HepG2 (cell line): Measurements from ENCODE around the gene TAS2R1. TPM values are rescaled to one million over a fixed set of nuclear protein-coding genes. Genes with fewer than 3 reads are reported as not detected.

Source experiments
- ATAC-seq: fragments of 200-7000 bp; cut with Tn5 transposase; 3 replicates; pipeline ENCODE4 v1.9.1; 2020; ENCODE audit warnings: mild to moderate bottlenecking, moderate library complexity
- BruUV-seq: library from RNA; stranded (reverse); fragments of 400-500 nt; replicated peaks from 2 replicates; lab custom pipeline; 2021; lab: Mats Ljungman, UMichigan
- CTCF ChIA-PET: fragments of 300-600 bp; formaldehyde crosslinking; extraction: SDS; loops from one replicate; lab custom pipeline; 2021; ENCODE audit warnings: low total read pairs, inconsistent platforms, low intra/inter-chr PET ratio; lab: Yijun Ruan, JAX
- POLR2A ChIA-PET: fragments of 350-600 bp; sonication (Branson Sonifier 250); formaldehyde crosslinking; loops from one replicate; lab custom pipeline; 2020; ENCODE audit warnings: antibody characterized with exemption, inconsistent platforms; lab: Yijun Ruan, JAX
- DNase-seq: peaks from one replicate; pipeline ENCODE4 v3.0.0-alpha.2; 2015; ENCODE audit warnings: low spot score
- FAIRE-seq: peaks from 3 replicates; lab custom pipeline; 2011; peaks lifted over from hg19 to GRCh38; lab: Jason Lieb, UNC
- H2AFZ ChIP-seq: one replicate; pipeline ENCODE4 v1.6.1; 2011; ENCODE audit warnings: low read length, inconsistent platforms
- H3K27ac ChIP-seq: fragments of 300-600 bp; 3 replicates; pipeline ENCODE4 v1.8.0; 2011; ENCODE audit warnings: mixed run types, mild to moderate bottlenecking, mixed read lengths, low read length, inconsistent platforms; ENCODE audit not compliant: insufficient read depth; ENCODE audit errors: extremely low read length
- H3K27me3 ChIP-seq, 2 experiments: fragments of 200-600 bp in 1 of 2; 2 replicates in 1 of 2; 3 replicates in 1 of 2; pipeline versions ENCODE4 v1.6.0 to v1.8.0; 2011; ENCODE audit warnings: low read length in 2 of 2, mild to moderate bottlenecking in 2 of 2, moderate library complexity in 2 of 2, inconsistent platforms in 1 of 2; ENCODE audit not compliant: insufficient read depth in 2 of 2, control insufficient read depth in 1 of 2
- H3K36me3 ChIP-seq, 2 experiments: fragments of 200-600 bp in 1 of 2; replicated peaks in 1 of 2; 2 replicates in 1 of 2; 3 replicates in 1 of 2; pipeline versions ENCODE4 v1.5.1 to v1.8.0; 2011; ENCODE audit warnings: low read length in 2 of 2, inconsistent platforms in 1 of 2; ENCODE audit not compliant: insufficient read depth in 2 of 2, control insufficient read depth in 1 of 2
- H3K4me1 ChIP-seq: 2 replicates; pipeline ENCODE4 v1.5.1; 2012; ENCODE audit warnings: low read length, inconsistent platforms; ENCODE audit not compliant: insufficient read depth
- H3K4me2 ChIP-seq: 2 replicates; pipeline ENCODE4 v1.6.0; 2011; ENCODE audit warnings: low read depth, low read length, inconsistent platforms
- H3K4me3 ChIP-seq, 3 experiments: fragments of 200-600 bp in 1 of 3; sonication (generic), shearing (Covaris generic) in 1 of 3; replicated peaks in 1 of 3; 2 replicates each; pipeline ENCODE4 v1.5.1; 2011 to 2016; ENCODE audit warnings: low read length in 3 of 3, inconsistent platforms in 2 of 3, low read depth in 2 of 3, mild to moderate bottlenecking in 2 of 3, control low read depth in 1 of 3, mixed read lengths in 1 of 3; ENCODE audit not compliant: insufficient read depth in 1 of 3
- H3K79me2 ChIP-seq: one replicate; pipeline ENCODE4 v1.6.1; 2011; ENCODE audit warnings: low read length, inconsistent platforms; ENCODE audit not compliant: insufficient read depth
- H3K9ac ChIP-seq: 2 replicates; pipeline ENCODE4 v1.6.0; 2011; ENCODE audit warnings: mild to moderate bottlenecking, low read depth, low read length, inconsistent platforms; ENCODE audit not compliant: insufficient read depth
- H3K9me3 ChIP-seq: 2 replicates; pipeline ENCODE4 v1.5.1; 2012; ENCODE audit warnings: mild to moderate bottlenecking, low read length
- H4K20me1 ChIP-seq: 2 replicates; pipeline ENCODE4 v1.6.0; 2011; ENCODE audit warnings: inconsistent platforms, mild to moderate bottlenecking, low read length, moderate library complexity; ENCODE audit not compliant: insufficient read depth
- CREM ChIP-seq, 2 experiments: sonication (generic) in 1 of 2; formaldehyde crosslinking in 1 of 2; IDR thresholded peaks; 2 replicates each; pipeline versions ENCODE4 v1.4.0 to v1.6.1; 2016 to 2020; ENCODE audit warnings: antibody characterized with exemption in 1 of 2, mild to moderate bottlenecking in 1 of 2, missing genetic modification reagents in 1 of 2
- FOXC1 ChIP-seq: sonication (generic); formaldehyde crosslinking; IDR thresholded peaks from 2 replicates; pipeline ENCODE4 v1.8.0; 2022; ENCODE audit warnings: mild to moderate bottlenecking, missing genetic modification reagents, borderline replicate concordance
- GATAD2A ChIP-seq: IDR thresholded peaks from 2 replicates; pipeline ENCODE4 v1.6.1; 2016
- HHEX ChIP-seq: IDR thresholded peaks from 2 replicates; pipeline ENCODE4 v1.6.1; 2016; ENCODE audit warnings: control low read depth
- KAT7 ChIP-seq: IDR thresholded peaks from 2 replicates; pipeline ENCODE4 v1.6.1; 2018; ENCODE audit warnings: borderline replicate concordance, missing compliant biosample characterization
- PAX8 ChIP-seq: sonication (generic); formaldehyde crosslinking; IDR thresholded peaks from 2 replicates; pipeline ENCODE4 v1.8.0; 2022; ENCODE audit warnings: mild to moderate bottlenecking, missing genetic modification reagents, borderline replicate concordance
- RAD21 ChIP-seq: fragments of 450-650 bp; formaldehyde crosslinking; IDR thresholded peaks from 2 replicates; pipeline ENCODE4 v1.5.0; 2020; ENCODE audit warnings: mild to moderate bottlenecking
- RBAK ChIP-seq: sonication (generic); formaldehyde crosslinking; IDR thresholded peaks from 2 replicates; pipeline ENCODE4 v1.5.1; 2020; ENCODE audit warnings: mild to moderate bottlenecking, missing genetic modification reagents
- TBL1XR1 ChIP-seq: fragments of 150-350 bp; IDR thresholded peaks from 2 replicates; pipeline ENCODE4 v1.6.1; 2014; ENCODE audit warnings: borderline replicate concordance, low read length; ENCODE audit not compliant: partially characterized antibody
- ZNF337 ChIP-seq: sonication (generic); formaldehyde crosslinking; IDR thresholded peaks from 2 replicates; pipeline ENCODE4 v1.5.1; 2020; ENCODE audit warnings: missing genetic modification reagents, low read depth, mild to moderate bottlenecking, borderline replicate concordance
- WGBS: methylation state at CpG from one replicate; pipeline ENCODE4 v1.1.6; 2017; ENCODE audit warnings: low lambda C conversion rate; 5-methylcytosine and 5-hydroxymethylcytosine counted together
- in situ Hi-C: cut with HindIII; loops from 2 replicates; pipeline ENCODE4 v1.10.0; 2017; ENCODE audit warnings: low pct_unique_long_range_greater_than_20kb; ENCODE audit not compliant: extremely low pct_ligation_motif_present
- intact Hi-C: fragments of 100-400 bp; cut with micrococcal nuclease; formaldehyde crosslinking; loops from one replicate; pipeline ENCODE4 v1.10.0; 2022; ENCODE audit not compliant: unreplicated experiment
- polyA plus RNA-seq, 8 experiments: library from polyadenylated mRNA; depleted of rRNA in 3 of 8; stranded (reverse) in 7 of 8; unstranded in 1 of 8; fragments of >200 nt; fragmentation: Illumina TruSeq in 4 of 8; extraction: Trizol in 4 of 8; gene quantifications; 2 replicates each; pipeline versions ENCODE4 v1.2.1 to v1.2.3, GENCODE V29; 2011 to 2016; ENCODE audit warnings: low read depth in 4 of 8, missing spikeins in 1 of 8, mixed read lengths in 1 of 8; ENCODE audit not compliant: insufficient read depth in 1 of 8
- total RNA-seq, 5 experiments: library from RNA; depleted of rRNA; stranded (reverse); fragments of >200 nt; fragmentation: Illumina TruSeq; extraction: Trizol; gene quantifications; 2 replicates each; pipeline ENCODE4 v1.2.3, GENCODE V29; 2016; ENCODE audit warnings: low read depth in 1 of 5
- TF ChIP-seq, protein P1 (sequence below): IDR thresholded peaks from 2 replicates; pipeline ENCODE4 v1.6.1; 2016; ENCODE audit warnings: low read depth, control low read depth
- TF ChIP-seq, protein P2 (sequence below): IDR thresholded peaks from 2 replicates; pipeline ENCODE4 v1.6.1; 2016; ENCODE audit warnings: low read depth, borderline replicate concordance
- TF ChIP-seq, protein P3 (sequence below): sonication (generic); formaldehyde crosslinking; IDR thresholded peaks from 2 replicates; pipeline ENCODE4 v1.5.0; 2020; ENCODE audit warnings: mild to moderate bottlenecking, missing genetic modification reagents
- TF ChIP-seq, protein P4 (sequence below): sonication (generic); formaldehyde crosslinking; IDR thresholded peaks from 2 replicates; pipeline ENCODE4 v1.9.0; 2021; ENCODE audit warnings: missing genetic modification reagents, mild to moderate bottlenecking, borderline replicate concordance
- TF ChIP-seq, protein P5 (sequence below): sonication (generic); formaldehyde crosslinking; IDR thresholded peaks from 2 replicates; pipeline ENCODE4 v1.4.0; 2020; ENCODE audit warnings: missing genetic modification reagents
- TF ChIP-seq, protein P6 (sequence below): sonication (generic); formaldehyde crosslinking; IDR thresholded peaks from 2 replicates; pipeline ENCODE4 v1.8.1; 2022; ENCODE audit warnings: mild to moderate bottlenecking, missing genetic modification reagents

TAS2R1 gene
- total and polyA plus RNA-seq, 2 of the 13 experiments (the other 11 are each of a cell fraction or from before 2014, with no cell fraction given): not detected

DNA sequence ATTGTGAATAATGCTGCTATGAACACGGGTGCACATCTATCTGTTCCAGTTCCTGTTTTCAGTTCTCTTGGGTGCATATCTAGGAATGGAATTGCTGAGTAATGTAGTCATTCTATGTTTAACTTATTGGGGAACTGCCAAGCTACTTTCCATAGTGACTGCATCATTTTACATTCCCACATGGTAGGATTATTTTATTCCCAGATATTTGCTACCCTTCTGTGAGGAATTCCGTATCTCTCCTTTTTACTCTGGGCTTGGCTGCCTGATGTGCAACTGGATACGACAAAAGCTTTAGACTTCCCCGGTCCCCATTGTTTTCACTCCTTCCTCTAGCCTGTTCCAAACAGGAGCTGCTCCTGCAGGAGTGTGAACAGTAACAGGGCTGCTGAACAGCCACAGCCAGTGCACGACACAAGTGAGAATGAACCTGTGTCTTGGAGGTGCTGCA lies 7.2 kb downstream of the TAS2R1 start:
- no TSS peak for BruUV-seq
- TF ChIP-seq KAT7 (CRISPR knock-in tag) (no peak), GATAD2A (CRISPR knock-in tag) (no peak), HHEX (CRISPR knock-in tag) (no peak), RAD21 (no peak), TBL1XR1 (no peak), PAX8 (CRISPR knock-in tag) (no peak), ZNF337 (CRISPR knock-in tag) (no peak), CREM (IDR thresholded peaks at IDR 0.05) (no peak), CREM (CRISPR knock-in tag; IDR thresholded peaks at IDR 0.05) (no peak), RBAK (CRISPR knock-in tag) (no peak), FOXC1 (no peak)
- TF ChIP-seq, protein P1, sequence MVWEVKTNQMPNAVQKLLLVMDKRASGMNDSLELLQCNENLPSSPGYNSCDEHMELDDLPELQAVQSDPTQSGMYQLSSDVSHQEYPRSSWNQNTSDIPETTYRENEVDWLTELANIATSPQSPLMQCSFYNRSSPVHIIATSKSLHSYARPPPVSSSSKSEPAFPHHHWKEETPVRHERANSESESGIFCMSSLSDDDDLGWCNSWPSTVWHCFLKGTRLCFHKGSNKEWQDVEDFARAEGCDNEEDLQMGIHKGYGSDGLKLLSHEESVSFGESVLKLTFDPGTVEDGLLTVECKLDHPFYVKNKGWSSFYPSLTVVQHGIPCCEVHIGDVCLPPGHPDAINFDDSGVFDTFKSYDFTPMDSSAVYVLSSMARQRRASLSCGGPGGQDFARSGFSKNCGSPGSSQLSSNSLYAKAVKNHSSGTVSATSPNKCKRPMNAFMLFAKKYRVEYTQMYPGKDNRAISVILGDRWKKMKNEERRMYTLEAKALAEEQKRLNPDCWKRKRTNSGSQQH (CRISPR knock-in tag): no peak
- TF ChIP-seq, protein P2, sequence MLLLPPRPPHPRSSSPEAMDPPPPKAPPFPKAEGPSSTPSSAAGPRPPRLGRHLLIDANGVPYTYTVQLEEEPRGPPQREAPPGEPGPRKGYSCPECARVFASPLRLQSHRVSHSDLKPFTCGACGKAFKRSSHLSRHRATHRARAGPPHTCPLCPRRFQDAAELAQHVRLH (CRISPR knock-in tag): no peak
- TF ChIP-seq, protein P3, sequence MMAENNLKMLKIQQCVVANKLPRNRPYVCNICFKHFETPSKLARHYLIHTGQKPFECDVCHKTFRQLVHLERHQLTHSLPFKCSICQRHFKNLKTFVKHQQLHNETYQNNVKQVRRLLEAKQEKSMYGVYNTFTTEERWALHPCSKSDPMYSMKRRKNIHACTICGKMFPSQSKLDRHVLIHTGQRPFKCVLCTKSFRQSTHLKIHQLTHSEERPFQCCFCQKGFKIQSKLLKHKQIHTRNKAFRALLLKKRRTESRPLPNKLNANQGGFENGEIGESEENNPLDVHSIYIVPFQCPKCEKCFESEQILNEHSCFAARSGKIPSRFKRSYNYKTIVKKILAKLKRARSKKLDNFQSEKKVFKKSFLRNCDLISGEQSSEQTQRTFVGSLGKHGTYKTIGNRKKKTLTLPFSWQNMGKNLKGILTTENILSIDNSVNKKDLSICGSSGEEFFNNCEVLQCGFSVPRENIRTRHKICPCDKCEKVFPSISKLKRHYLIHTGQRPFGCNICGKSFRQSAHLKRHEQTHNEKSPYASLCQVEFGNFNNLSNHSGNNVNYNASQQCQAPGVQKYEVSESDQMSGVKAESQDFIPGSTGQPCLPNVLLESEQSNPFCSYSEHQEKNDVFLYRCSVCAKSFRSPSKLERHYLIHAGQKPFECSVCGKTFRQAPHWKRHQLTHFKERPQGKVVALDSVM (CRISPR knock-in tag): no peak
- TF ChIP-seq, protein P4, sequence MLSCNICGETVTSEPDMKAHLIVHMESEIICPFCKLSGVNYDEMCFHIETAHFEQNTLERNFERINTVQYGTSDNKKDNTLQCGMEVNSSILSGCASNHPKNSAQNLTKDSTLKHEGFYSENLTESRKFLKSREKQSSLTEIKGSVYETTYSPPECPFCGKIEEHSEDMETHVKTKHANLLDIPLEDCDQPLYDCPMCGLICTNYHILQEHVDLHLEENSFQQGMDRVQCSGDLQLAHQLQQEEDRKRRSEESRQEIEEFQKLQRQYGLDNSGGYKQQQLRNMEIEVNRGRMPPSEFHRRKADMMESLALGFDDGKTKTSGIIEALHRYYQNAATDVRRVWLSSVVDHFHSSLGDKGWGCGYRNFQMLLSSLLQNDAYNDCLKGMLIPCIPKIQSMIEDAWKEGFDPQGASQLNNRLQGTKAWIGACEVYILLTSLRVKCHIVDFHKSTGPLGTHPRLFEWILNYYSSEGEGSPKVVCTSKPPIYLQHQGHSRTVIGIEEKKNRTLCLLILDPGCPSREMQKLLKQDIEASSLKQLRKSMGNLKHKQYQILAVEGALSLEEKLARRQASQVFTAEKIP (CRISPR knock-in tag): no peak
- TF ChIP-seq, protein P5, sequence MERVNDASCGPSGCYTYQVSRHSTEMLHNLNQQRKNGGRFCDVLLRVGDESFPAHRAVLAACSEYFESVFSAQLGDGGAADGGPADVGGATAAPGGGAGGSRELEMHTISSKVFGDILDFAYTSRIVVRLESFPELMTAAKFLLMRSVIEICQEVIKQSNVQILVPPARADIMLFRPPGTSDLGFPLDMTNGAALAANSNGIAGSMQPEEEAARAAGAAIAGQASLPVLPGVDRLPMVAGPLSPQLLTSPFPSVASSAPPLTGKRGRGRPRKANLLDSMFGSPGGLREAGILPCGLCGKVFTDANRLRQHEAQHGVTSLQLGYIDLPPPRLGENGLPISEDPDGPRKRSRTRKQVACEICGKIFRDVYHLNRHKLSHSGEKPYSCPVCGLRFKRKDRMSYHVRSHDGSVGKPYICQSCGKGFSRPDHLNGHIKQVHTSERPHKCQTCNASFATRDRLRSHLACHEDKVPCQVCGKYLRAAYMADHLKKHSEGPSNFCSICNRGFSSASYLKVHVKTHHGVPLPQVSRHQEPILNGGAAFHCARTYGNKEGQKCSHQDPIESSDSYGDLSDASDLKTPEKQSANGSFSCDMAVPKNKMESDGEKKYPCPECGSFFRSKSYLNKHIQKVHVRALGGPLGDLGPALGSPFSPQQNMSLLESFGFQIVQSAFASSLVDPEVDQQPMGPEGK (CRISPR knock-in tag): no peak
- TF ChIP-seq, protein P6, sequence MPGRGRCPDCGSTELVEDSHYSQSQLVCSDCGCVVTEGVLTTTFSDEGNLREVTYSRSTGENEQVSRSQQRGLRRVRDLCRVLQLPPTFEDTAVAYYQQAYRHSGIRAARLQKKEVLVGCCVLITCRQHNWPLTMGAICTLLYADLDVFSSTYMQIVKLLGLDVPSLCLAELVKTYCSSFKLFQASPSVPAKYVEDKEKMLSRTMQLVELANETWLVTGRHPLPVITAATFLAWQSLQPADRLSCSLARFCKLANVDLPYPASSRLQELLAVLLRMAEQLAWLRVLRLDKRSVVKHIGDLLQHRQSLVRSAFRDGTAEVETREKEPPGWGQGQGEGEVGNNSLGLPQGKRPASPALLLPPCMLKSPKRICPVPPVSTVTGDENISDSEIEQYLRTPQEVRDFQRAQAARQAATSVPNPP (CRISPR knock-in tag): no peak

More for the DNA sequence above, 7.2 kb downstream of the TAS2R1 start:
- DNase-seq: no peak
- 31% methylated on average over 4 of the region's 5 CpGs for WGBS
- no peak for ATAC-seq
- no peak overlapping the region for H3K4me2 ChIP-seq
- H4K20me1 ChIP-seq: no peaks in the 10 kb centered on the region
- CTCF ChIA-PET: no interaction called here
- in situ Hi-C loops: no loop called here
- no peak overlapping the region for H3K9ac ChIP-seq
- H3K4me1 ChIP-seq: no peaks in the 10 kb centered on the region
- POLR2A ChIA-PET: no interaction called here
- intact Hi-C loops: no loop called here
- H3K27ac ChIP-seq: no peak overlapping the region
- no peaks in the 10 kb centered on the region for H3K9me3 ChIP-seq
- no peaks in the 10 kb centered on the region for H3K79me2 ChIP-seq
- no peak for FAIRE-seq
- H3K4me3 ChIP-seq: no peak overlapping the region
- no peak overlapping the region for H2AFZ ChIP-seq
- H3K27me3 ChIP-seq: no peaks in the 10 kb centered on the region; a peak in 1 of 5 replicates
- H3K36me3 ChIP-seq: no peaks in the 10 kb centered on the region
